Measurements from ENCODE around the gene KRTAP5-3.

- TF ChIP-seq POLR2A (IDR thresholded peaks at IDR 0.05) (no peak), CTCF (IDR thresholded peaks at IDR 0.05) (no peak), EP300 (IDR thresholded peaks at IDR 0.05) (peak in 1 of 2 donors; percentile 18)
Measured at GRCh38 chr11:1563149-1563638, 45.1 kb downstream of the KRTAP5-3 start.
